WTC11 (cell line): ENCODE data around the gene PEX5.
A peak's percentile ranks its signal among the peaks of the same experiment; 100 is the strongest.

Experiments
- CREB1 ChIP-seq: sonication (generic); formaldehyde crosslinking; IDR thresholded peaks from 2 replicates; pipeline ENCODE4 v1.8.0; 2023; ENCODE audit warnings: mild to moderate bottlenecking, missing genetic modification reagents
- CTCF ChIP-seq: fragments of 200-600 bp; IDR thresholded peaks from 2 replicates; pipeline ENCODE4 v1.8.0; 2022; ENCODE audit warnings: antibody characterized with exemption
- ELF4 ChIP-seq: sonication (generic); formaldehyde crosslinking; IDR thresholded peaks from 2 replicates; pipeline ENCODE4 v1.8.1; 2022; ENCODE audit warnings: low read depth, mild to moderate bottlenecking, moderate library complexity, missing genetic modification reagents
- FOXK1 ChIP-seq: sonication (generic); formaldehyde crosslinking; IDR thresholded peaks from 2 replicates; pipeline ENCODE4 v1.8.0; 2022; ENCODE audit warnings: mild to moderate bottlenecking, moderate library complexity, missing genetic modification reagents
- JUN ChIP-seq: sonication (generic); formaldehyde crosslinking; IDR thresholded peaks from 2 replicates; pipeline ENCODE4 v1.8.0; 2023; ENCODE audit warnings: mild to moderate bottlenecking, missing genetic modification reagents
- TF ChIP-seq, protein P1 (sequence below): sonication (generic); formaldehyde crosslinking; IDR thresholded peaks from 2 replicates; pipeline ENCODE4 v1.8.0; 2022; ENCODE audit warnings: mild to moderate bottlenecking, missing genetic modification reagents
- TF ChIP-seq, protein P2 (sequence below): sonication (generic); formaldehyde crosslinking; IDR thresholded peaks from 2 replicates; pipeline ENCODE4 v1.8.0; 2023; ENCODE audit warnings: mild to moderate bottlenecking, missing genetic modification reagents

- TF ChIP-seq JUN (CRISPR knock-in tag) (no peak), ELF4 (CRISPR knock-in tag) (no peak), CTCF (0 out of 2 replicates have a peak, but pooled peaks have one; percentile 30), CREB1 (CRISPR knock-in tag) (no peak), FOXK1 (CRISPR knock-in tag) (no peak)
- TF ChIP-seq, protein P1, sequence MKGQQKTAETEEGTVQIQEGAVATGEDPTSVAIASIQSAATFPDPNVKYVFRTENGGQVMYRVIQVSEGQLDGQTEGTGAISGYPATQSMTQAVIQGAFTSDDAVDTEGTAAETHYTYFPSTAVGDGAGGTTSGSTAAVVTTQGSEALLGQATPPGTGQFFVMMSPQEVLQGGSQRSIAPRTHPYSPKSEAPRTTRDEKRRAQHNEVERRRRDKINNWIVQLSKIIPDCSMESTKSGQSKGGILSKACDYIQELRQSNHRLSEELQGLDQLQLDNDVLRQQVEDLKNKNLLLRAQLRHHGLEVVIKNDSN, result no peak
- TF ChIP-seq, protein P2, sequence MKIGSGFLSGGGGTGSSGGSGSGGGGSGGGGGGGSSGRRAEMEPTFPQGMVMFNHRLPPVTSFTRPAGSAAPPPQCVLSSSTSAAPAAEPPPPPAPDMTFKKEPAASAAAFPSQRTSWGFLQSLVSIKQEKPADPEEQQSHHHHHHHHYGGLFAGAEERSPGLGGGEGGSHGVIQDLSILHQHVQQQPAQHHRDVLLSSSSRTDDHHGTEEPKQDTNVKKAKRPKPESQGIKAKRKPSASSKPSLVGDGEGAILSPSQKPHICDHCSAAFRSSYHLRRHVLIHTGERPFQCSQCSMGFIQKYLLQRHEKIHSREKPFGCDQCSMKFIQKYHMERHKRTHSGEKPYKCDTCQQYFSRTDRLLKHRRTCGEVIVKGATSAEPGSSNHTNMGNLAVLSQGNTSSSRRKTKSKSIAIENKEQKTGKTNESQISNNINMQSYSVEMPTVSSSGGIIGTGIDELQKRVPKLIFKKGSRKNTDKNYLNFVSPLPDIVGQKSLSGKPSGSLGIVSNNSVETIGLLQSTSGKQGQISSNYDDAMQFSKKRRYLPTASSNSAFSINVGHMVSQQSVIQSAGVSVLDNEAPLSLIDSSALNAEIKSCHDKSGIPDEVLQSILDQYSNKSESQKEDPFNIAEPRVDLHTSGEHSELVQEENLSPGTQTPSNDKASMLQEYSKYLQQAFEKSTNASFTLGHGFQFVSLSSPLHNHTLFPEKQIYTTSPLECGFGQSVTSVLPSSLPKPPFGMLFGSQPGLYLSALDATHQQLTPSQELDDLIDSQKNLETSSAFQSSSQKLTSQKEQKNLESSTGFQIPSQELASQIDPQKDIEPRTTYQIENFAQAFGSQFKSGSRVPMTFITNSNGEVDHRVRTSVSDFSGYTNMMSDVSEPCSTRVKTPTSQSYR (CRISPR knock-in tag), result no peak
Observed at GRCh38 chr12:7188562-7189397, 706 bp upstream of the PEX5 start.
